ENCODE results near the gene RCCD1.
A peak's percentile ranks its signal among the peaks of the same experiment; 100 is the strongest.

RCCD1 gene

GRCh38 chr15:90966262-90966661, 11.6 kb downstream of the RCCD1 start:
- DNase-seq (ENCODE audit: low read depth): no peak

- DNase-seq (ENCODE audit: low read depth): no peak
These were observed 12.5 kb downstream of the RCCD1 start for GRCh38 chr15:90967206-90967605.

GRCh38 chr15:90968434-90968833, 13.8 kb downstream of the RCCD1 start:
- no peak for DNase-seq (ENCODE audit: low read depth)

- no peak for DNase-seq (ENCODE audit: low read depth)
These were observed 15.6 kb downstream of the RCCD1 start for GRCh38 chr15:90970274-90970673.

- DNase-seq (ENCODE audit: low read depth): no peak
These were observed 17.4 kb downstream of the RCCD1 start for GRCh38 chr15:90972133-90972532.

- DNase-seq (ENCODE audit: low read depth): no peak
These were observed 19.5 kb downstream of the RCCD1 start for GRCh38 chr15:90974216-90974615.

- DNase-seq (ENCODE audit: low read depth): no peak
These were observed 24.9 kb downstream of the RCCD1 start for GRCh38 chr15:90979582-90979981.

- DNase-seq (ENCODE audit: low read depth): no peak
These were observed 27.0 kb downstream of the RCCD1 start for GRCh38 chr15:90981681-90982080.

- no peak for DNase-seq (ENCODE audit: low read depth)
These were observed 27.5 kb downstream of the RCCD1 start for GRCh38 chr15:90982135-90982534.

- no peak for DNase-seq (ENCODE audit: low read depth)
These were observed 32.3 kb downstream of the RCCD1 start for GRCh38 chr15:90986790-90987507.

- DNase-seq (ENCODE audit: low read depth): no peak
These were observed 33.0 kb downstream of the RCCD1 start for GRCh38 chr15:90987561-90988141.

GRCh38 chr15:90988296-90988695, 33.6 kb downstream of the RCCD1 start:
- DNase-seq (ENCODE audit: low read depth): no peak

- no peak for DNase-seq (ENCODE audit: low read depth)
These were observed 34.5 kb downstream of the RCCD1 start for GRCh38 chr15:90989040-90989768.

GRCh38 chr15:90990446-90990845, 35.8 kb downstream of the RCCD1 start:
- no peak for DNase-seq (ENCODE audit: low read depth)

GRCh38 chr15:90991587-90992285, 37.1 kb downstream of the RCCD1 start:
- DNase-seq (ENCODE audit: low read depth): no peak

- DNase-seq (ENCODE audit: low read depth): peak; percentile 0
These were observed 39.4 kb downstream of the RCCD1 start for GRCh38 chr15:90994059-90994416.

GRCh38 chr15:90994417-90995311, 40.0 kb downstream of the RCCD1 start, which contains the start of gene PRC1:
PRC1 (minus strand) TSS chr15:90994535; CDS start chr15:90994417, 118 bp downstream.
- DNase-seq (ENCODE audit: low read depth): peak; percentile 93

- DNase-seq (ENCODE audit: low read depth): no peak
These were observed 44.1 kb downstream of the RCCD1 start for GRCh38 chr15:90998737-90999136.

GRCh38 chr15:91001209-91001608, 46.5 kb downstream of the RCCD1 start:
- no peak for DNase-seq (ENCODE audit: low read depth)

- no peak for DNase-seq (ENCODE audit: low read depth)
These were observed 52.6 kb downstream of the RCCD1 start for GRCh38 chr15:91007266-91007665.

Data from stimulated activated CD8-positive, alpha-beta memory T cell treated with anti-CD3 and anti-CD28 coated beads, Interleukin-12 subunit alpha, Interleukin-12 subunit beta, amount 100 ng/mL, for 4 hours (primary cell).